Ammon's horn (tissue), 1 donor: ENCODE data around the gene ZNF592.

Experiments used
- DNase-seq: peaks from one replicate; pipeline ENCODE4 v3.0.0-alpha.2; 2016; ENCODE audit warnings: low spot score

The ZNF592 gene

DNA sequence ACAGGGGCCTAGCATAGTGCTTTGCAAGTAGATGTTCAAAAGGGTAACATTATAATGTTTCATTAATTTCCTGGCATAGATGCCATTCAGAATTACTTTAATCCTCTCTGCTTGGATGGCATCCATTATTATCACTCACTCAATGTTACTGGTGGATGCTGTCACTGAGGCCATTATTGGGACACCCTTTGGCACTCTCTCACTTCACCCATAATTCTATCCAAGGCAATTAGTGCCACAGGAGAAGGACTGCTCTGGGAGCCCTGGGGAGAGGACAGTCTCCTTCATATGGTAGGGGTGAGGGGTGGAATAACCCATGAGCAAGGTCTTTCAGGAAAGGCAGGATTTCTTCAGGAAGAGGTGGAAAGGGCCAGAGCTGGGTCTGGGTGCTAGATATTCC is 107.4 kb downstream of the ZNF592 start:
- no peak for DNase-seq
